Lung (tissue), 12 donors: ENCODE results near the gene BBLN. TPM values are rescaled to one million over a fixed set of nuclear protein-coding genes. Genes with fewer than 3 reads are reported as not detected.

Experiments
- ATAC-seq: fragments of 200-7000 bp; cut with Tn5 transposase; one replicate; pipeline ENCODE4 v1.9.1; 2020; ENCODE audit warnings: moderate number of reproducible peaks; ENCODE audit not compliant: insufficient read depth, low FRiP score
- DNase-seq, 3 donors: peaks; one replicate each; pipeline ENCODE4 v3.0.0-alpha.2; 2013 to 2017
- H3K27ac ChIP-seq, 2 donors: one replicate each; pipeline ENCODE4 v1.5.1; 2013; ENCODE audit warnings: mild to moderate bottlenecking in 2 of 2, moderate library complexity in 2 of 2, control low read depth in 1 of 2, inconsistent platforms in 1 of 2, low read depth in 1 of 2, low read length in 1 of 2
- H3K27me3 ChIP-seq, 3 donors: one replicate each; pipeline ENCODE4 v1.5.1; 2013; ENCODE audit warnings: low read length in 2 of 3; ENCODE audit not compliant: control insufficient read depth in 3 of 3, insufficient read depth in 3 of 3
- H3K36me3 ChIP-seq, 4 donors: one replicate each; pipeline ENCODE4 v1.5.1; 2013; ENCODE audit warnings: low read length in 4 of 4, mild to moderate bottlenecking in 1 of 4, moderate library complexity in 1 of 4; ENCODE audit not compliant: control insufficient read depth in 4 of 4, insufficient read depth in 4 of 4
- H3K4me1 ChIP-seq, 5 donors: one replicate each; pipeline ENCODE4 v1.5.1; 2013; ENCODE audit warnings: low read length in 5 of 5, mild to moderate bottlenecking in 2 of 5, moderate library complexity in 1 of 5; ENCODE audit not compliant: control insufficient read depth in 5 of 5, insufficient read depth in 5 of 5
- H3K4me3 ChIP-seq: one replicate; pipeline ENCODE4 v1.5.1; 2013; ENCODE audit warnings: mild to moderate bottlenecking, control low read depth, moderate library complexity
- H3K9ac ChIP-seq, 2 donors: one replicate each; pipeline ENCODE4 v1.5.1; 2013; ENCODE audit warnings: low read length in 2 of 2, control low read depth in 1 of 2; ENCODE audit not compliant: insufficient read depth in 1 of 2
- H3K9me3 ChIP-seq, 4 donors: one replicate each; pipeline ENCODE4 v1.5.1; 2013; ENCODE audit warnings: low read length in 3 of 4, mild to moderate bottlenecking in 1 of 4, moderate library complexity in 1 of 4; ENCODE audit not compliant: control insufficient read depth in 4 of 4, insufficient read depth in 3 of 4
- CTCF ChIP-seq: IDR thresholded peaks from 2 replicates; pipeline ENCODE4 v1.5.1; 2012; ENCODE audit warnings: mild to moderate bottlenecking; ENCODE audit errors: control extremely low read depth, extremely low read depth
- WGBS, 2 donors: extraction: QIAGEN DNeasy Blood & Tissue Kit; methylation state at CpG; one replicate each; pipeline ENCODE4 v1.1.7; 2013; 5-methylcytosine and 5-hydroxymethylcytosine counted together
- polyA plus RNA-seq, 2 donors: library from polyadenylated mRNA; stranded (reverse); fragments of 200-250 nt; gene quantifications; one replicate each; pipeline ENCODE4 v1.2.1, GENCODE V29; 2013
- total RNA-seq, 2 donors: library from RNA; depleted of rRNA in 1 of 2; stranded (reverse); fragments of >200 nt in 1 of 2; gene quantifications; one replicate each; pipeline ENCODE4 v1.2.1, GENCODE V29; 2014 to 2021
- donor health status: control.
- donor health status: control.
- donor health status: Bipolar disorder and iron deficiency.
- donor health status: healthy.
- donor health status: DM: yes; HTN: yes; CAD: no.

The BBLN gene
- total and polyA plus RNA-seq, 4 donors = 19.2 to 138 (median 61.6) TPM

- WGBS, 2 donors = 86 to 94% methylated on average over 24 to 29 of the region's 29 CpGs
- no peak overlapping the region for H3K9ac ChIP-seq
- H3K9me3 ChIP-seq = peaks cover 0 to 3% (median 0%) of the 10 kb centered on the region in 4 donors
- no peak for TF ChIP-seq CTCF
- H3K27ac ChIP-seq = no peak overlapping the region
- H3K27me3 ChIP-seq = no peaks in the 10 kb centered on the region
- ATAC-seq = no peak
- peaks cover 0 to 7% (median 0%) of the 10 kb centered on the region in 5 donors for H3K4me1 ChIP-seq
- no peak for DNase-seq
- peaks cover 0 to 2% (median under 1%) of the 10 kb centered on the region in 4 donors for H3K36me3 ChIP-seq
- H3K4me3 ChIP-seq = no peak overlapping the region
These were observed 45.5 kb upstream of the BBLN start for GRCh38 chr9:128114326-128115186.

GRCh38 chr9:128115187-128116103, 44.6 kb upstream of the BBLN start:
- Histone ChIP-seq H3K27ac (no peak overlapping the region), H3K36me3 (peaks cover 0 to 6% (median 0%) of the 10 kb centered on the region in 4 donors), H3K27me3 (no peaks in the 10 kb centered on the region), H3K4me3 (no peak overlapping the region), H3K9ac (no peak overlapping the region), H3K9me3 (peaks cover 0 to 3% (median 0%) of the 10 kb centered on the region in 4 donors), H3K4me1 (peaks cover 0 to 7% (median 0%) of the 10 kb centered on the region in 5 donors)
- peak in 1 of 3 donors; percentile 47 for DNase-seq
- 82 to 85% methylated on average over 26 of the region's 26 CpGs for WGBS, 2 donors
- no peak for ATAC-seq
- TF ChIP-seq CTCF = no peak

- Histone ChIP-seq H3K36me3 (peaks cover 0 to 16% (median 0%) of the 10 kb centered on the region in 4 donors), H3K27ac (no peak overlapping the region), H3K9me3 (peaks cover 0 to 3% (median 0%) of the 10 kb centered on the region in 4 donors), H3K27me3 (no peaks in the 10 kb centered on the region), H3K4me3 (no peak overlapping the region), H3K4me1 (peaks cover 0 to 7% (median 0%) of the 10 kb centered on the region in 5 donors), H3K9ac (no peak overlapping the region)
- WGBS, 2 donors = 89 to 95% methylated on average over 16 of the region's 16 CpGs
- TF ChIP-seq CTCF = no peak
- DNase-seq (no peak), ATAC-seq (no peak)
These were observed 43.7 kb upstream of the BBLN start for GRCh38 chr9:128116104-128117083.
